Endodermal cell (in vitro differentiated cells): ENCODE measurements around the gene C4BPA. TPM values are rescaled to one million over a fixed set of nuclear protein-coding genes. Genes with fewer than 3 reads are reported as not detected.

Experiments used
- DNase-seq: peaks from one replicate; pipeline ENCODE4 v3.0.0-alpha.2; 2017
- H3K27ac ChIP-seq: 2 replicates; pipeline ENCODE4 v1.5.1; 2013; ENCODE audit warnings: mild to moderate bottlenecking, low read depth, low read length, moderate library complexity
- H3K27me3 ChIP-seq: 2 replicates; pipeline ENCODE4 v1.6.1; 2013; ENCODE audit warnings: mild to moderate bottlenecking, low read length, moderate library complexity; ENCODE audit not compliant: insufficient read depth, control insufficient read depth, poor library complexity, severe bottlenecking
- H3K36me3 ChIP-seq: 2 replicates; pipeline ENCODE4 v1.7.0; 2013; ENCODE audit warnings: mild to moderate bottlenecking, low read length, moderate library complexity; ENCODE audit not compliant: control insufficient read depth, insufficient read depth
- H3K4me1 ChIP-seq: one replicate; pipeline ENCODE4 v1.7.0; 2013; ENCODE audit warnings: low read length; ENCODE audit not compliant: control insufficient read depth, insufficient read depth
- H3K4me3 ChIP-seq: 2 replicates; pipeline ENCODE4 v1.5.1; 2013; ENCODE audit warnings: mild to moderate bottlenecking, low read length, moderate library complexity
- H3K9ac ChIP-seq: 2 replicates; pipeline ENCODE4 v1.6.1; 2013; ENCODE audit warnings: mild to moderate bottlenecking, low read length, moderate library complexity; ENCODE audit not compliant: poor library complexity, severe bottlenecking; ENCODE audit errors: extremely low read depth
- H3K9me3 ChIP-seq: 2 replicates; pipeline ENCODE4 v1.6.1; 2013; ENCODE audit warnings: mild to moderate bottlenecking, low read length, moderate library complexity; ENCODE audit not compliant: control insufficient read depth
- H3K27ac Mint-ChIP-seq: 2 replicates; pipeline ENCODE4 v1.8.0; 2020; ENCODE audit warnings: mixed read lengths
- H3K27me3 Mint-ChIP-seq: 2 replicates; pipeline ENCODE4 v1.8.0; 2021; ENCODE audit warnings: mild to moderate bottlenecking, mixed read lengths; ENCODE audit not compliant: insufficient read depth
- H3K36me3 Mint-ChIP-seq: 2 replicates; pipeline ENCODE4 v1.8.0; 2020; ENCODE audit warnings: low read depth, mixed read lengths
- H3K4me1 Mint-ChIP-seq: 2 replicates; pipeline ENCODE4 v1.8.0; 2020; ENCODE audit warnings: mixed read lengths
- H3K4me3 Mint-ChIP-seq: 2 replicates; pipeline ENCODE4 v1.8.0; 2020; ENCODE audit warnings: mild to moderate bottlenecking, moderate library complexity, mixed read lengths
- H3K9me3 Mint-ChIP-seq: 2 replicates; pipeline ENCODE4 v1.8.0; 2020; ENCODE audit warnings: mild to moderate bottlenecking, mixed read lengths
- CTCF ChIP-seq: fragments of 200-600 bp; sonication (generic); conservative IDR thresholded peaks from 2 replicates; pipeline ENCODE4 v1.5.0; 2021; ENCODE audit warnings: antibody characterized with exemption, mild to moderate bottlenecking
- WGBS, 2 experiments: methylation state at CpG; one replicate each; pipeline versions ENCODE4 v1.1.5 to v1.1.7; 2013; ENCODE audit warnings: missing lambda C conversion rate in 2 of 2, mixed read lengths in 1 of 2; ENCODE audit not compliant: insufficient coverage in 1 of 2, insufficient read length in 1 of 2; 5-methylcytosine and 5-hydroxymethylcytosine counted together
- total RNA-seq, 2 donors: library from RNA; stranded (reverse); fragmentation: NEBNext Ultra II Directional in 1 of 2; extraction: Animal tissue kit (Norgen Biotek cat#: 25700) in 1 of 2; gene quantifications; 2 replicates in 1 of 2; 3 replicates in 1 of 2; pipeline ENCODE4 v1.2.1, GENCODE V29; 2021

C4BPA gene
- total RNA-seq, 2 donors from 2014 or later, result not detected

DNA sequence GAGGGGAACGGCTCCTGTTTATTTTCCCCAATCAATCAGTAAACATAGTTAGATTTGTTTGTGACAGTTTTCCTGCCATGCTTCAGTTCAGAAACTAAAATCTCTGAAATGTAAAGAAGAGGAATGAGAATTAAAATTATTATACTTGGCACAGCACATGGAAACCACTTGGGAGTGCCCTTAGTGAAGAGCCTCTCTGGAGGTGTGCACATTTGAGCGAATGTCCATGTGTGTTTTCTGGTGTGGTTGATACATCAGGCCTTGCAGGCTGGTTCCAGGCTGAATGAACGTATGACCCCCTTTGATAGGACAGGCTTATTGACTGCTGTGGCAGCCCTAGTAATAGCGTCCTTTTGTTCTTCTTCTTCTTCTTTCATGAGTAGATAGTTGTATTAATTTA, 27.1 kb downstream of the C4BPA start:
- Mint-ChIP-seq H3K4me3 (no peak overlapping the region), H3K9me3 (peaks cover 14% of the 10 kb centered on the region), H3K36me3 (no peaks in the 10 kb centered on the region), H3K27me3 (no peaks in the 10 kb centered on the region), H3K4me1 (no peaks in the 10 kb centered on the region), H3K27ac (no peak overlapping the region)
- H3K36me3 ChIP-seq, result no peaks in the 10 kb centered on the region
- H3K4me1 ChIP-seq, result no peaks in the 10 kb centered on the region
- no peak for DNase-seq
- 93 to 100% methylated on average over 1 to 4 of the region's 4 CpGs for WGBS, 2 experiments
- no peaks in the 10 kb centered on the region for H3K27me3 ChIP-seq
- peaks cover 14% of the 10 kb centered on the region for H3K9me3 ChIP-seq
- H3K27ac ChIP-seq, result no peak overlapping the region
- H3K4me3 ChIP-seq, result no peak overlapping the region
- no peak overlapping the region for H3K9ac ChIP-seq
- TF ChIP-seq CTCF, result no peak

GRCh38 chr1:207134581-207134980, 30.5 kb downstream of the C4BPA start:
- no peaks in the 10 kb centered on the region for H3K27me3 Mint-ChIP-seq
- no peaks in the 10 kb centered on the region for H3K4me1 Mint-ChIP-seq
- WGBS, 2 experiments, result 88 to 98% methylated on average over 1 of the region's 1 CpG
- Histone ChIP-seq H3K9me3 (peaks cover 9% of the 10 kb centered on the region), H3K4me1 (no peaks in the 10 kb centered on the region), H3K4me3 (no peak overlapping the region), H3K27ac (no peak overlapping the region), H3K9ac (no peak overlapping the region), H3K27me3 (no peaks in the 10 kb centered on the region), H3K36me3 (no peaks in the 10 kb centered on the region)
- no peak for TF ChIP-seq CTCF
- H3K4me3 Mint-ChIP-seq, result no peak overlapping the region
- no peak for DNase-seq
- H3K27ac Mint-ChIP-seq, result no peak overlapping the region
- H3K36me3 Mint-ChIP-seq, result no peaks in the 10 kb centered on the region
- no peaks in the 10 kb centered on the region for H3K9me3 Mint-ChIP-seq

DNA sequence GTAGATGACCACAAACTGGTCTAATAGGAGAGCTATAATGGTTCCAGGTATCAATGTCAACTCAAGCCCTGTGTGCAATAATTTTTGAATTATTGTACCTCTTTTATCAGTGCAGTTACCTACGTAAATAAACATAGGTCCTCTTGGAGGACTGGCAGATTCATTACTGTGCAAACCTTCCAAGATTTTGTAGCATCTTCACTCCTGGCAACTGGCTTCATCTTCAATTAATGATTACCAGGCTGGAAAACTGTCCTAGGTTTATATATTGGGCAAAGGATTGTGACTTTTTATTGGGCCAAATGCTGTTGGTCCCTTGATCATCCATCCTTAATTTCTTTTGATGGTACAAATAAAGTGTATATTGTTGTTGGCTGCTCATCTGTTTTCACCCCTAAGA, 35.6 kb downstream of the C4BPA start:
- H3K36me3 Mint-ChIP-seq, result no peaks in the 10 kb centered on the region
- H3K4me1 Mint-ChIP-seq, result no peaks in the 10 kb centered on the region
- no peaks in the 10 kb centered on the region for H3K36me3 ChIP-seq
- H3K9ac ChIP-seq, result no peak overlapping the region
- no peak overlapping the region for H3K4me3 ChIP-seq
- peaks cover 3% of the 10 kb centered on the region for H3K27me3 Mint-ChIP-seq
- H3K4me1 ChIP-seq, result no peaks in the 10 kb centered on the region
- no peaks in the 10 kb centered on the region for H3K9me3 ChIP-seq
- H3K27me3 ChIP-seq, result no peaks in the 10 kb centered on the region
- no peak overlapping the region for H3K4me3 Mint-ChIP-seq
- no peak overlapping the region for H3K27ac Mint-ChIP-seq
- 100% methylated on average over 1 of the region's 1 CpG for WGBS, 2 experiments
- H3K9me3 Mint-ChIP-seq, result no peaks in the 10 kb centered on the region
- H3K27ac ChIP-seq, result no peak overlapping the region
- no peak for TF ChIP-seq CTCF
- DNase-seq, result no peak
